GM19240 (cell line): ENCODE data around the gene HSD3B7.
A peak's percentile ranks its signal among the peaks of the same experiment; 100 is the strongest.

Experiments
- DNase-seq: peaks from one replicate; pipeline ENCODE4 v3.0.0; 2011; ENCODE audit warnings: low spot score; ENCODE audit not compliant: insufficient read length

HSD3B7 gene

GRCh38 chr16:30982548-30983288 lies 2.3 kb upstream of the HSD3B7 start:
- no peak for DNase-seq

GRCh38 chr16:30983289-30983889 lies 1.6 kb upstream of the HSD3B7 start:
- no peak for DNase-seq

DNA sequence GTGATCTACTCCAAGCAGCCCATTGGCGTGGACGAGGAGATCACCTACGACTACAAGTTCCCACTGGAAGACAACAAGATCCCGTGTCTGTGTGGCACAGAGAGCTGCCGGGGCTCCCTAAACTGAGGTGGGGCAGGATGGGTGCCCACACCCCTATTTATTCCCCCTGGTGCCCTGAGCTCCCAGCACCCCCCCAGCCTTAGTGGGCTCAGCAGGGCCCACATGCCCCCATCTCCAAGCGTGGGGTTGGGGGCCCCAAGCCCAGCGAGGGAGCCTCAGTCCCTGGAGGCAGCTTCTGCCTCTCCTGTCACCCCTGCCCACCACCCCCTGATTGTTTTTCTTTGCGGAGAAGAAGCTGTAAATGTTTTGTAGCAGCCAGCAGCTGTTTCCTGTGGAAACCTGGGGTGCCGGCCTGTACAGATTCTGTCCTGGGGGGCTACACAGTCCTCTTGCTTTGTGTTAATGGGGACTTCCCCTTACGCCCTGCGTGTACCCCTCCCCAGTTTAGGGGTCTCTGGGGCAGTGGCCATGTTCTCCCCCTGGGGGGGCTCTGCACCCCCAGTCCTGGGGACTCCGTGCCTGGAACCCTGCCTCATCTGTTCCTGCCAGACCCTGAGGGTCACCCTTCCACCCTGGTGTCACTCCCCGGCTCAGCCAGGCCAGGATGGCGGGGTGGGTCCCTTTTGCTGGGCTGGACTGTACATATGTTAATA lies 953 bp upstream of the HSD3B7 start:
- DNase-seq = no peak

GRCh38 chr16:30985401-30986128 lies 558 bp downstream of the HSD3B7 start:
- DNase-seq = no peak

- DNase-seq = no peak
These were observed 1.4 kb downstream of the HSD3B7 start for GRCh38 chr16:30986129-30986991.

DNA sequence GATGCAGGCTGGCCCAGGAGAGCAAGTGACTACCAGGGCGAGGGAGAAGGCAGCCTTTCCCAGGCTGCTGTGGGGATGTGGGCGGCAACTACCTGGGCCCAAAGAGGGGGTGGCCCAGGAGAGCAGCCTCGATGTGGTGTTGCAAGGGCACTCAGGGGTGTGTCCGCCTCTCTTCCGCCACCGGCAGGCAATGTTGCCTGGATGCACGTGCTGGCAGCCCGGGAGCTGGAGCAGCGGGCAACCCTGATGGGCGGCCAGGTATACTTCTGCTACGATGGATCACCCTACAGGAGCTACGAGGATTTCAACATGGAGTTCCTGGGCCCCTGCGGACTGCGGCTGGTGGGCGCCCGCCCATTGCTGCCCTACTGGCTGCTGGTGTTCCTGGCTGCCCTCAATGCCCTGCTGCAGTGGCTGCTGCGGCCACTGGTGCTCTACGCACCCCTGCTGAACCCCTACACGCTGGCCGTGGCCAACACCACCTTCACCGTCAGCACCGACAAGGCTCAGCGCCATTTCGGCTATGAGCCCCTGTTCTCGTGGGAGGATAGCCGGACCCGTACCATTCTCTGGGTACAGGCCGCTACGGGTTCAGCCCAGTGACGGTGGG lies 2.7 kb downstream of the HSD3B7 start:
- DNase-seq = no peak

DNA sequence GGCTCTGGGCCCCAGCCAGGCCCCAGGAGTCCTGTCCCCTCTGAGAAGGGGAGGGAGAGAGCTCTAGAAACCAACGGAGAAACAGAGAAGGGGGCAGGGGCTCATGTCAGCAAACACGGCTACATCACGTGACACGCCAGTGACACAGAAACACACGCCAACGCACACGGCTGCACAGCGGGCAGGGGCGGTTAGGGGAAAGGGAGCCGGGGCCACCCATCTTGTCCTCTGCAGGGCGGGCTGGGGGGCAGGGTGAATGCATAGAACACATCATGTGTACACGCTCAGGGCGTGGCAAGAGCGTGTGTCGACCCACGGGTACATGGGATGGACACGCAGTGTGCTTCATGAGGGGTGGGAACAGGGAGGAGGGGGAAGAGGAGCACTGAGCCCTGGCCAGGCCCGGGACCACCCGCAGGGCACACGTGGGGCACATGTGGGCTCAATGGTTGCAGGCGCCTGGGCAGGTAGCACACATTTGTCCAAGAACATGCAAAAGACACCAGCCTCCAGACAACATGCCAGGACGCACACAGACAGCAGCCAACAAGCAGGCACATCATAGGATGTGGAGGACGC lies 4.6 kb downstream of the HSD3B7 start:
- no peak for DNase-seq

GRCh38 chr16:30990105-30990504 lies 5.1 kb downstream of the HSD3B7 start:
- no peak for DNase-seq

GRCh38 chr16:30991052-30991451 lies 6.0 kb downstream of the HSD3B7 start:
- DNase-seq = no peak

GRCh38 chr16:30992276-30992780 lies 7.3 kb downstream of the HSD3B7 start:
- DNase-seq = no peak

GRCh38 chr16:30992931-30993816 lies 8.2 kb downstream of the HSD3B7 start:
- DNase-seq = no peak

DNA sequence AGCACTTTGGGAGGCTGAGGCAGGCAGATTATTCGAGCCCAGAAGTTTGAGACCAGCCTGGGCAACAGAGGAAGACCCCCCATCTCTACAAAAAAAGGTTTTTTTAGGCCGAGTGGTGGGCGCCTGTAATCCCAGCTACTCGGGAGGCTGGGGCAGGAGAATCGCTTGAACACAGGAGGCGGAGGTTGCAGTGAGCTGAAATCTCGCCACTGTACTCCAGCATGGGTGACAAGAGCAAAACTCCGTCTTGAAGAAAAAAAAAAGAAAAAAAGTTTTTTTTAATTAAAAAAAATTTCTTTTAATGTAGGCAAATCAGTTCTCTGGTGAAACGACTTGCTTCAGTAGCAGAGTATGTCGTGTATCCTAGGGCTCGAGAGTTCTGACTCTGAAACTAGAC lies 10.9 kb downstream of the HSD3B7 start:
- DNase-seq = no peak

DNA sequence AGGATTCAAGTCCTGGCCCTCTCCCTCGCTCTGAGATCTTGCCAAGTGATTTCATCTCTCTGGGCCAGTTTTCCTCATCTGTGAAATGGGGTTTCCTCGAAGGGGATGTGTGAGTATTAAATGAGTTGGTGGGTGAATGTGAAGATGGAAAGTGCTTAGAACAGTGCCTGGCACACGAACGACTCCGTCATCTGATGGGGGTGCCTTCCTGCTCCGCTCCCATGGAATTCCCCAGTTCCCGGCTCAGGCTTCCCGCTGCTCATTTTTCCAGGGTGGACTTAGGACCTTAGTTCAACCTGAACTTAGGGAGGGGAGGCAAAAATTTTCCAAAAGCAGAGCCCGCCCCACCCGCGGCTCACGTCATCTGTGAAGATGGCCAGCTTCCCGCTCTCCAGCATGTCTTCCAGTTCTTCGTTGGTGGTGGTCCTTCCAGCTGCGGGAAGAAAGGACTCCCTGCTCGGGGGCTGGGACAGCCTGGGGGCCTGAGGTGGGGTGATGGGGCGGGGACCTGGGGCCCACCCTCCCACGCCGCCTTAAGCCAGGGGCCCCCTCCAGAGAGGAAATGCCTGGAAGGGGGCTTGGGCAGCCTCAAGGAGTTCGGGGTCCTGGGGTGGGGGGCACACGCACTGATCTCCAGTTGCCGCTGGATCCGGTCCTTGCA lies 11.4 kb downstream of the HSD3B7 start:
- DNase-seq = no peak

DNA sequence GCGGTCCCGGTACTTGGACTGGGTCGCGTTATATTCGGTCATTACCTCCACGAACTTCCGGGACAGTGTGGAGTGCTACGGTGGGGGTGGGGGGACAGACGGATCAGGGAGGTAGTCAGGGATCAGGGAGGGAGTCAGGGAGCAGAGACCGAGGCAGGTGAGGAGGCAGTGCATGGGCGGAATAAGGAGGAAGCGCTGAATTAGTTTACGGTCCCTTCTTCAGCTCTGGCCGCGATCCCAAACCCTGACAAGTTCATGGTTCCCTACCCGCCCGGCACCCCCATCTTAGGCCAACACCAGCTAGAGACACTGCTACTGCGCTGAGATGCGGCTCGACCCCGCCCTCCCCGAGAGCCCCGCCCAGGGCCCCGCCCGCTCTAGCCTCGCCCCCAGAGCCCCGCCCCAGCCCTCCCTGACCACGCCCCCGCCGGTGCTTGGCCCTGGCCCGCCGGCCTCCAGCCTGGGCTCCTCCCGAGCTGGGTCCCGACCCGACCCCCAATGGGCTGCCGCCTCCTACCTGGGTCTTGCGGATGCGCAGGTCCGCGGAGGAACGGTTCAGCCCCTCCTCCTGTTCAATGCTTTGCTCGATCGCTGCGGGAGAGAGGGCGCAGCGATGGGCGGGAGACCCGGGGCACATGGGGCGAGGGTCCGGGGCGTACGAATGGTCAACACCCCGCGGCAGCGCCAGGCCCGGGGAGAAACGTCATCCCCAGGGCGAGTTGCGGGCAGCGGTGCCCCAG lies 12.1 kb downstream of the HSD3B7 start:
- peak; percentile 98 for DNase-seq

GRCh38 chr16:30997725-30998711 lies 13.0 kb downstream of the HSD3B7 start:
- DNase-seq = no peak
